Adipocyte (in vitro differentiated cells): ENCODE measurements around the gene GMFB.
"Not testable (repeated sequence)": the region's sequence is repeated elsewhere in the genome, so short reads cannot be mapped to it uniquely, and the experiment has no call there.

Source experiments
- DNase-seq: peaks from one replicate; pipeline ENCODE4 v3.0.0-alpha.2; 2015; ENCODE audit warnings: low read depth
- H3K27me3 ChIP-seq: replicated peaks from 2 replicates; pipeline ENCODE4 v1.7.0; 2013; ENCODE audit warnings: mild to moderate bottlenecking, low read length, moderate library complexity; ENCODE audit not compliant: control insufficient read depth, insufficient read depth
- H3K36me3 ChIP-seq: 2 replicates; pipeline ENCODE4 v1.7.0; 2013; ENCODE audit warnings: low read length, mild to moderate bottlenecking, moderate library complexity; ENCODE audit not compliant: control insufficient read depth, insufficient read depth, severe bottlenecking
- H3K4me1 ChIP-seq: 2 replicates; pipeline ENCODE4 v1.7.0; 2013; ENCODE audit warnings: mild to moderate bottlenecking, low read length, moderate library complexity; ENCODE audit not compliant: control insufficient read depth, insufficient read depth
- H3K4me3 ChIP-seq: 2 replicates; pipeline ENCODE4 v1.7.0; 2013; ENCODE audit warnings: mild to moderate bottlenecking, low read length, moderate library complexity
- H3K9ac ChIP-seq: 2 replicates; pipeline ENCODE4 v1.7.0; 2013; ENCODE audit warnings: mild to moderate bottlenecking, low read length, moderate library complexity
- H3K9me3 ChIP-seq: 2 replicates; pipeline ENCODE4 v1.7.0; 2013; ENCODE audit warnings: mild to moderate bottlenecking, low read length, moderate library complexity; ENCODE audit not compliant: control insufficient read depth

The GMFB gene

GRCh38 chr14:54475911-54476310 lies 12.9 kb downstream of the GMFB start:
- Histone ChIP-seq H3K36me3 (peaks cover 33% of the 10 kb centered on the region), H3K27me3 (no peaks in the 10 kb centered on the region), H3K9ac (no peak overlapping the region), H3K4me1 (peaks cover 53% of the 10 kb centered on the region), H3K9me3 (no peaks in the 10 kb centered on the region), H3K4me3 (peak overlapping the region; percentile 4)
- DNase-seq: peak; percentile 56

GRCh38 chr14:54475187-54475899 lies 13.4 kb downstream of the GMFB start:
- H3K4me3 ChIP-seq: peak overlapping the region; percentile 4
- peaks cover 49% of the 10 kb centered on the region for H3K4me1 ChIP-seq
- no peaks in the 10 kb centered on the region for H3K27me3 ChIP-seq
- DNase-seq: peak; percentile 75
- no peaks in the 10 kb centered on the region for H3K9me3 ChIP-seq
- H3K9ac ChIP-seq: no peak overlapping the region
- peaks cover 32% of the 10 kb centered on the region for H3K36me3 ChIP-seq

GRCh38 chr14:54474232-54474793 lies 14.5 kb downstream of the GMFB start:
- Histone ChIP-seq H3K9ac (no peak overlapping the region), H3K9me3 (no peaks in the 10 kb centered on the region), H3K36me3 (peaks cover 23% of the 10 kb centered on the region), H3K4me3 (no peak overlapping the region), H3K4me1 (peaks cover 44% of the 10 kb centered on the region), H3K27me3 (no peaks in the 10 kb centered on the region)
- DNase-seq: peak; percentile 55

GRCh38 chr14:54472315-54472714 lies 16.5 kb downstream of the GMFB start:
- Histone ChIP-seq H3K4me3 (no peak overlapping the region), H3K36me3 (peaks cover 14% of the 10 kb centered on the region), H3K4me1 (peaks cover 28% of the 10 kb centered on the region), H3K9ac (no peak overlapping the region), H3K27me3 (no peaks in the 10 kb centered on the region), H3K9me3 (peaks cover 8% of the 10 kb centered on the region)
- DNase-seq: no peak

GRCh38 chr14:54471641-54472040 lies 17.1 kb downstream of the GMFB start:
- Histone ChIP-seq H3K9me3 (peaks cover 14% of the 10 kb centered on the region), H3K4me3 (no peak overlapping the region), H3K4me1 (peaks cover 28% of the 10 kb centered on the region), H3K27me3 (no peaks in the 10 kb centered on the region), H3K36me3 (peaks cover 8% of the 10 kb centered on the region), H3K9ac (no peak overlapping the region)
- DNase-seq: no peak

- Histone ChIP-seq H3K36me3 (peaks cover 4% of the 10 kb centered on the region), H3K27me3 (no peaks in the 10 kb centered on the region), H3K9me3 (peaks cover 14% of the 10 kb centered on the region), H3K4me3 (no peak overlapping the region), H3K4me1 (peaks cover 23% of the 10 kb centered on the region), H3K9ac (no peak overlapping the region)
- no peak for DNase-seq
These were observed 18.1 kb downstream of the GMFB start for GRCh38 chr14:54470701-54471100.

GRCh38 chr14:54467280-54467679 lies 21.5 kb downstream of the GMFB start:
- DNase-seq: no peak
- H3K4me3 ChIP-seq: no peak overlapping the region

GRCh38 chr14:54465654-54466053 lies 23.1 kb downstream of the GMFB start:
- Histone ChIP-seq H3K27me3 (no peaks in the 10 kb centered on the region), H3K36me3 (peaks cover 3% of the 10 kb centered on the region), H3K4me3 (no peak overlapping the region), H3K4me1 (no peaks in the 10 kb centered on the region), H3K9me3 (peaks cover 14% of the 10 kb centered on the region), H3K9ac (no peak overlapping the region)
- no peak for DNase-seq

More at GRCh38 chr14:54467280-54467679, 21.5 kb downstream of the GMFB start:
- Histone ChIP-seq H3K9me3 (peaks cover 14% of the 10 kb centered on the region), H3K27me3 (no peaks in the 10 kb centered on the region), H3K9ac (no peak overlapping the region), H3K36me3 (peaks cover 4% of the 10 kb centered on the region), H3K4me1 (no peaks in the 10 kb centered on the region)

- DNase-seq: no peak
- Histone ChIP-seq H3K4me1 (peaks cover 3% of the 10 kb centered on the region), H3K36me3 (no peaks in the 10 kb centered on the region), H3K9me3 (peaks cover 3% of the 10 kb centered on the region), H3K27me3 (no peaks in the 10 kb centered on the region), H3K9ac (no peak overlapping the region), H3K4me3 (no peak overlapping the region)
These were observed 26.7 kb downstream of the GMFB start for GRCh38 chr14:54462048-54462447.

- Histone ChIP-seq H3K4me1 (peaks cover 7% of the 10 kb centered on the region), H3K4me3 (no peak overlapping the region), H3K36me3 (no peaks in the 10 kb centered on the region), H3K9me3 (no peaks in the 10 kb centered on the region), H3K27me3 (no peaks in the 10 kb centered on the region), H3K9ac (no peak overlapping the region)
- no peak for DNase-seq
These were observed 29.7 kb downstream of the GMFB start for GRCh38 chr14:54459106-54459505.

- not testable (repeated sequence) for H3K9me3 ChIP-seq, H3K9ac ChIP-seq, H3K27me3 ChIP-seq, DNase-seq, H3K36me3 ChIP-seq, H3K4me3 ChIP-seq
- H3K4me1 ChIP-seq: peaks cover 12% of the 10 kb centered on the region
These were observed 30.2 kb downstream of the GMFB start for GRCh38 chr14:54458536-54458935.
